Astrocyte (in vitro differentiated cells and primary cell): ENCODE measurements around the gene LYRM4. TPM values are rescaled to one million over a fixed set of nuclear protein-coding genes. Genes with fewer than 3 reads are reported as not detected.
A peak's percentile ranks its signal among the peaks of the same experiment; 100 is the strongest.

ENCODE experiments used
- DNase-seq: peaks from one replicate; pipeline ENCODE4 v3.0.0-alpha.2; 2010; ENCODE audit warnings: low read depth
- FAIRE-seq: peaks from 2 replicates; lab custom pipeline; 2011; peaks lifted over from hg19 to GRCh38; lab: Jason Lieb, UNC
- H2AFZ ChIP-seq: 2 replicates; pipeline ENCODE4 v1.6.0; 2012; ENCODE audit warnings: low read depth, low read length, inconsistent platforms
- H3K27ac ChIP-seq: 2 replicates; pipeline ENCODE4 v1.5.1; 2011; ENCODE audit warnings: low read depth, low read length, inconsistent platforms
- H3K27me3 ChIP-seq: 2 replicates; pipeline ENCODE4 v1.6.0; 2011; ENCODE audit warnings: low read length, inconsistent platforms; ENCODE audit not compliant: insufficient read depth
- H3K36me3 ChIP-seq: 2 replicates; pipeline ENCODE4 v1.5.1; 2011; ENCODE audit warnings: low read length, inconsistent platforms; ENCODE audit not compliant: insufficient read depth
- H3K4me1 ChIP-seq: 2 replicates; pipeline ENCODE4 v1.5.1; 2011; ENCODE audit warnings: low read length, inconsistent platforms; ENCODE audit not compliant: insufficient read depth
- H3K4me2 ChIP-seq: 2 replicates; pipeline ENCODE4 v1.6.0; 2012; ENCODE audit warnings: low read length, inconsistent platforms
- H3K4me3 ChIP-seq: 2 replicates; pipeline ENCODE4 v1.5.1; 2011; ENCODE audit warnings: low read depth, mild to moderate bottlenecking, low read length, inconsistent platforms; ENCODE audit not compliant: insufficient read depth
- H3K79me2 ChIP-seq: 2 replicates; pipeline ENCODE4 v1.6.0; 2012; ENCODE audit warnings: mild to moderate bottlenecking, low read length, inconsistent platforms; ENCODE audit not compliant: insufficient read depth
- H3K9ac ChIP-seq: 2 replicates; pipeline ENCODE4 v1.6.0; 2012; ENCODE audit warnings: mild to moderate bottlenecking, low read length, inconsistent platforms
- H3K9me3 ChIP-seq: 2 replicates; pipeline ENCODE4 v1.5.1; 2012; ENCODE audit warnings: low read depth, mild to moderate bottlenecking, low read length, inconsistent platforms; ENCODE audit not compliant: insufficient read depth
- H4K20me1 ChIP-seq: 2 replicates; pipeline ENCODE4 v1.6.0; 2012; ENCODE audit warnings: low read length, inconsistent platforms; ENCODE audit not compliant: insufficient read depth
- H3K27ac Mint-ChIP-seq: one replicate; pipeline ENCODE4 v1.8.0; 2021; ENCODE audit warnings: mild to moderate bottlenecking, mixed read lengths; ENCODE audit not compliant: unreplicated experiment
- H3K27me3 Mint-ChIP-seq: one replicate; pipeline ENCODE4 v1.8.0; 2021; ENCODE audit warnings: low read depth, mixed read lengths; ENCODE audit not compliant: unreplicated experiment
- H3K36me3 Mint-ChIP-seq: one replicate; pipeline ENCODE4 v1.8.0; 2021; ENCODE audit warnings: low read depth, mixed read lengths; ENCODE audit not compliant: unreplicated experiment
- H3K4me1 Mint-ChIP-seq: one replicate; pipeline ENCODE4 v1.8.0; 2021; ENCODE audit warnings: low read depth, mixed read lengths; ENCODE audit not compliant: unreplicated experiment
- H3K4me3 Mint-ChIP-seq: one replicate; pipeline ENCODE4 v1.8.0; 2021; ENCODE audit warnings: mild to moderate bottlenecking, moderate library complexity, mixed read lengths; ENCODE audit not compliant: unreplicated experiment
- H3K9me3 Mint-ChIP-seq: one replicate; pipeline ENCODE4 v1.8.0; 2021; ENCODE audit warnings: mild to moderate bottlenecking, mixed read lengths; ENCODE audit not compliant: unreplicated experiment
- CTCF ChIP-seq: IDR thresholded peaks from 2 replicates; pipeline ENCODE4 v1.5.1; 2011; ENCODE audit warnings: low read depth, mild to moderate bottlenecking, inconsistent platforms, low read length, moderate library complexity; ENCODE audit not compliant: insufficient read depth
- EZH2 ChIP-seq: IDR thresholded peaks from 2 replicates; pipeline ENCODE4 v1.6.1; 2012; ENCODE audit warnings: mild to moderate bottlenecking, low read length, inconsistent platforms; ENCODE audit not compliant: insufficient read depth
- total RNA-seq: library from RNA; stranded (reverse); gene quantifications from 2 replicates; pipeline ENCODE4 v1.2.1, GENCODE V29; 2021

Gene LYRM4
- total RNA-seq, 1 donor from 2014 or later = 39.1 TPM

- no peak overlapping the region for H3K27ac ChIP-seq
- H3K27me3 ChIP-seq = no peaks in the 10 kb centered on the region
- no peak overlapping the region for H2AFZ ChIP-seq
- H3K4me3 Mint-ChIP-seq = no peak overlapping the region
- DNase-seq (no peak), FAIRE-seq (no peak)
- H3K9me3 Mint-ChIP-seq = no peaks in the 10 kb centered on the region
- no peak overlapping the region for H3K9ac ChIP-seq
- no peak overlapping the region for H3K4me3 ChIP-seq
- H3K4me1 Mint-ChIP-seq = peaks cover 35% of the 10 kb centered on the region
- no peaks in the 10 kb centered on the region for H3K9me3 ChIP-seq
- H3K36me3 ChIP-seq = no peaks in the 10 kb centered on the region
- H3K79me2 ChIP-seq = peaks cover 3% of the 10 kb centered on the region
- H4K20me1 ChIP-seq = no peaks in the 10 kb centered on the region
- H3K27me3 Mint-ChIP-seq = no peaks in the 10 kb centered on the region
- H3K4me2 ChIP-seq = no peak overlapping the region
- no peak overlapping the region for H3K27ac Mint-ChIP-seq
- peaks cover 12% of the 10 kb centered on the region for H3K4me1 ChIP-seq
- TF ChIP-seq CTCF (no peak), EZH2 (no peak)
- no peaks in the 10 kb centered on the region for H3K36me3 Mint-ChIP-seq
Observed at GRCh38 chr6:5206920-5207561, 53.7 kb downstream of the LYRM4 start.

GRCh38 chr6:5205877-5206850, 54.6 kb downstream of the LYRM4 start:
- H2AFZ ChIP-seq = peak overlapping the region; percentile 28
- TF ChIP-seq EZH2 (no peak), CTCF (no peak)
- H3K27me3 ChIP-seq = no peaks in the 10 kb centered on the region
- Mint-ChIP-seq H3K9me3 (no peaks in the 10 kb centered on the region), H3K36me3 (peaks cover under 1% of the 10 kb centered on the region), H3K27me3 (no peaks in the 10 kb centered on the region), H3K27ac (peak overlapping the region; percentile 77), H3K4me1 (peaks cover 35% of the 10 kb centered on the region), H3K4me3 (no peak overlapping the region)
- H3K4me3 ChIP-seq = no peak overlapping the region
- no peaks in the 10 kb centered on the region for H3K9me3 ChIP-seq
- H3K36me3 ChIP-seq = no peaks in the 10 kb centered on the region
- H4K20me1 ChIP-seq = no peaks in the 10 kb centered on the region
- no peak overlapping the region for H3K9ac ChIP-seq
- peak overlapping the region; percentile 48 for H3K4me2 ChIP-seq
- no peak overlapping the region for H3K27ac ChIP-seq
- DNase-seq (peak; percentile 42), FAIRE-seq (no peak)
- peaks cover 3% of the 10 kb centered on the region for H3K79me2 ChIP-seq
- peaks cover 12% of the 10 kb centered on the region for H3K4me1 ChIP-seq
